HEK293 (cell line): ENCODE results near the gene LSM10.
A peak's percentile ranks its signal among the peaks of the same experiment; 100 is the strongest.

Experiments
- CTCF ChIA-PET: fragments of 350-600 bp; formaldehyde crosslinking; extraction: SDS; loops from one replicate; lab custom pipeline; 2021; ENCODE audit warnings: antibody characterized with exemption; lab: Yijun Ruan, JAX
- POLR2A ChIA-PET: fragments of 300-600 bp; formaldehyde crosslinking; extraction: SDS; loops from one replicate; lab custom pipeline; 2020; ENCODE audit warnings: antibody characterized with exemption, inconsistent platforms; lab: Yijun Ruan, JAX
- H3K27ac ChIP-seq: fragments of 200-500 bp; sonication (Bioruptor generic); 2 replicates; pipeline ENCODE4 v1.5.1; 2014; ENCODE audit warnings: low read depth, low read length, control low read depth, inconsistent platforms; ENCODE audit errors: extremely low read depth
- H3K36me3 ChIP-seq, 2 experiments: fragments of 200-500 bp in 1 of 2; sonication (Bioruptor generic) in 1 of 2; 1 replicate in 1 of 2; 2 replicates in 1 of 2; pipeline ENCODE4 v1.5.1; 2014 to 2017; ENCODE audit warnings: inconsistent platforms in 2 of 2, low read length in 2 of 2; ENCODE audit not compliant: control insufficient read depth in 2 of 2, insufficient read depth in 1 of 2
- H3K4me1 ChIP-seq: fragments of 200-500 bp; sonication (Bioruptor generic); 2 replicates; pipeline ENCODE4 v1.5.1; 2014; ENCODE audit warnings: mild to moderate bottlenecking, low read length, inconsistent platforms; ENCODE audit not compliant: control insufficient read depth, insufficient read depth
- H3K4me3 ChIP-seq: 2 replicates; pipeline ENCODE4 v1.5.1; 2011; ENCODE audit warnings: low read depth, mild to moderate bottlenecking, control low read depth, low read length, moderate library complexity
- H3K9me3 ChIP-seq: fragments of 200-500 bp; sonication (Bioruptor generic); 2 replicates; pipeline ENCODE4 v1.5.1; 2014; ENCODE audit warnings: low read depth, low read length, inconsistent platforms; ENCODE audit not compliant: control insufficient read depth, insufficient read depth
- KLF1 ChIP-seq: fragments of 450-650 bp; formaldehyde crosslinking; IDR thresholded peaks from 2 replicates; pipeline ENCODE4 v1.5.1; 2016; ENCODE audit warnings: missing biosample characterization, missing genetic modification characterization
- PRDM1 ChIP-seq: fragments of 450-650 bp; formaldehyde crosslinking; IDR thresholded peaks from 2 replicates; pipeline ENCODE4; 2016; ENCODE audit warnings: missing biosample characterization, missing genetic modification characterization
- SCRT2 ChIP-seq: fragments of 450-650 bp; formaldehyde crosslinking; IDR thresholded peaks from 2 replicates; pipeline ENCODE4 v1.5.1; 2016; ENCODE audit warnings: missing biosample characterization, missing genetic modification characterization
- SP3 ChIP-seq: fragments of 450-650 bp; formaldehyde crosslinking; IDR thresholded peaks from 2 replicates; pipeline ENCODE4 v1.5.1; 2016; ENCODE audit warnings: missing biosample characterization, missing genetic modification characterization
- SP7 ChIP-seq: fragments of 450-650 bp; formaldehyde crosslinking; IDR thresholded peaks from 2 replicates; pipeline ENCODE4 v1.5.1; 2016; ENCODE audit warnings: missing biosample characterization, missing genetic modification characterization
- ZBTB17 ChIP-seq: fragments of 450-650 bp; formaldehyde crosslinking; IDR thresholded peaks from 2 replicates; pipeline ENCODE4 v1.5.1; 2016; ENCODE audit warnings: missing biosample characterization, missing genetic modification characterization
- ZBTB20 ChIP-seq: fragments of 450-650 bp; formaldehyde crosslinking; IDR thresholded peaks from 2 replicates; pipeline ENCODE4 v1.5.1; 2016; ENCODE audit warnings: missing biosample characterization, missing genetic modification characterization
- ZBTB48 ChIP-seq: fragments of 450-650 bp; formaldehyde crosslinking; IDR thresholded peaks from 2 replicates; pipeline ENCODE4 v1.5.1; 2016; ENCODE audit warnings: missing biosample characterization, missing genetic modification characterization
- ZFP37 ChIP-seq: fragments of 450-650 bp; formaldehyde crosslinking; IDR thresholded peaks from 2 replicates; pipeline ENCODE4 v1.5.1; 2016; ENCODE audit warnings: missing biosample characterization, missing genetic modification characterization
- ZFP41 ChIP-seq: fragments of 450-650 bp; formaldehyde crosslinking; IDR thresholded peaks from 2 replicates; pipeline ENCODE4 v1.5.1; 2016; ENCODE audit warnings: missing biosample characterization, missing genetic modification characterization, borderline replicate concordance
- ZNF2 ChIP-seq: fragments of 450-650 bp; formaldehyde crosslinking; IDR thresholded peaks from 2 replicates; pipeline ENCODE4 v1.5.1; 2016; ENCODE audit warnings: missing biosample characterization, missing genetic modification characterization
- ZNF292 ChIP-seq: fragments of 450-650 bp; formaldehyde crosslinking; IDR thresholded peaks from 2 replicates; pipeline ENCODE4 v1.5.1; 2016; ENCODE audit warnings: low read depth, missing biosample characterization, missing genetic modification characterization, borderline replicate concordance
- ZNF324 ChIP-seq: fragments of 450-650 bp; formaldehyde crosslinking; IDR thresholded peaks from 2 replicates; pipeline ENCODE4 v1.5.1; 2016; ENCODE audit warnings: missing biosample characterization, missing genetic modification characterization
- ZNF37A ChIP-seq: fragments of 450-650 bp; IDR thresholded peaks from 2 replicates; pipeline ENCODE4 v1.5.1; 2018; ENCODE audit warnings: missing biosample characterization, missing genetic modification characterization
- ZNF391 ChIP-seq: fragments of 450-650 bp; formaldehyde crosslinking; IDR thresholded peaks from 2 replicates; pipeline ENCODE4 v1.5.1; 2016; ENCODE audit warnings: low read depth, missing biosample characterization, missing genetic modification characterization, borderline replicate concordance
- ZNF501 ChIP-seq: fragments of 450-650 bp; formaldehyde crosslinking; IDR thresholded peaks from 2 replicates; pipeline ENCODE4 v1.5.1; 2016; ENCODE audit warnings: missing biosample characterization, missing genetic modification characterization
- ZNF510 ChIP-seq: fragments of 450-650 bp; formaldehyde crosslinking; IDR thresholded peaks from 2 replicates; pipeline ENCODE4 v1.5.1; 2018; ENCODE audit warnings: mild to moderate bottlenecking, missing genetic modification characterization, missing biosample characterization; ENCODE audit not compliant: insufficient replicate concordance
- ZNF521 ChIP-seq: fragments of 450-650 bp; formaldehyde crosslinking; IDR thresholded peaks from 2 replicates; pipeline ENCODE4 v1.5.1; 2017; ENCODE audit warnings: missing biosample characterization, mild to moderate bottlenecking, missing genetic modification characterization
- ZNF529 ChIP-seq: fragments of 450-650 bp; formaldehyde crosslinking; IDR thresholded peaks from 2 replicates; pipeline ENCODE4 v1.5.1; 2017; ENCODE audit warnings: missing genetic modification characterization, missing biosample characterization; ENCODE audit not compliant: insufficient replicate concordance
- ZNF560 ChIP-seq: fragments of 450-650 bp; formaldehyde crosslinking; IDR thresholded peaks from 2 replicates; pipeline ENCODE4 v1.5.1; 2017; ENCODE audit warnings: missing biosample characterization, missing genetic modification characterization, borderline replicate concordance
- ZNF600 ChIP-seq: fragments of 450-650 bp; formaldehyde crosslinking; IDR thresholded peaks from 2 replicates; pipeline ENCODE4 v1.5.1; 2016; ENCODE audit warnings: missing biosample characterization, missing genetic modification characterization
- ZNF623 ChIP-seq: fragments of 450-650 bp; formaldehyde crosslinking; IDR thresholded peaks from 2 replicates; pipeline ENCODE4 v1.5.1; 2016; ENCODE audit warnings: missing biosample characterization, missing genetic modification characterization
- ZNF654 ChIP-seq: fragments of 450-650 bp; formaldehyde crosslinking; IDR thresholded peaks from 2 replicates; pipeline ENCODE4 v1.5.1; 2016; ENCODE audit warnings: low read depth, missing biosample characterization, missing genetic modification characterization
- ZNF660 ChIP-seq: fragments of 450-650 bp; IDR thresholded peaks from 2 replicates; pipeline ENCODE4 v1.5.1; 2018; ENCODE audit warnings: missing biosample characterization, mild to moderate bottlenecking, missing genetic modification characterization
- ZNF664 ChIP-seq: fragments of 450-650 bp; formaldehyde crosslinking; IDR thresholded peaks from 2 replicates; pipeline ENCODE4 v1.5.1; 2016; ENCODE audit warnings: missing biosample characterization, missing genetic modification characterization
- ZNF701 ChIP-seq: fragments of 450-650 bp; formaldehyde crosslinking; IDR thresholded peaks from 2 replicates; pipeline ENCODE4 v1.5.1; 2016; ENCODE audit warnings: missing biosample characterization, missing genetic modification characterization
- ZNF768 ChIP-seq: fragments of 450-650 bp; formaldehyde crosslinking; IDR thresholded peaks from 2 replicates; pipeline ENCODE4 v1.5.1; 2018; ENCODE audit warnings: missing biosample characterization, mild to moderate bottlenecking, missing genetic modification characterization
- ZNF843 ChIP-seq: fragments of 450-650 bp; formaldehyde crosslinking; IDR thresholded peaks from 2 replicates; pipeline ENCODE4 v1.5.1; 2016; ENCODE audit warnings: missing biosample characterization, missing genetic modification characterization
- TF ChIP-seq, protein P1 (sequence below): fragments of 450-650 bp; formaldehyde crosslinking; IDR thresholded peaks from 2 replicates; pipeline ENCODE4 v1.5.1; 2016; ENCODE audit warnings: missing biosample characterization, missing genetic modification characterization
- TF ChIP-seq, protein P2 (sequence below): fragments of 450-650 bp; formaldehyde crosslinking; optimal IDR thresholded peaks from 2 replicates; pipeline ENCODE3; 2016; ENCODE audit warnings: missing biosample characterization, mild to moderate bottlenecking, missing genetic modification characterization
- TF ChIP-seq, protein P3 (sequence below): fragments of 450-650 bp; formaldehyde crosslinking; IDR thresholded peaks from 2 replicates; pipeline ENCODE4 v1.5.1; 2016; ENCODE audit warnings: missing biosample characterization, missing genetic modification characterization

Gene LSM10

DNA sequence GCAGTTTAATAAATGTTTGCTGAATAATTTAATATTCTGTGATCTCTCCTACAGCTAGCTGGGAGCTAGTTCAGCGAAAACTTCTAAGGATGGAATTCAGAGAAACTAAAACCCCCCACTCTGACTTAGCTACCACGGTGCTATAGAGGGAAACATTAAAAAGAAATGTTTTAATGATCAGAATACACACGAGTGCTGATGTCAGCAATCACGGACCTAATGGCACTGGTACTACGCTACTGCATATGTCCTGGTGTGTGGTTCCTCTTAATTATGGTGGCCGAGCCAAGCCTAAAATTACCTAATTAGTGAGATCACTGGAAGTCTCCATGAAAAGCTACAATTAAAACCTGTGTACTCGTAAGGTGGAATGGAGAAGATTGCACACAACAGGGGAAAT is 23.9 kb upstream of the LSM10 start (continued):
- TF ChIP-seq ZNF324 (tag by site-specific recombination) = no peak

DNA sequence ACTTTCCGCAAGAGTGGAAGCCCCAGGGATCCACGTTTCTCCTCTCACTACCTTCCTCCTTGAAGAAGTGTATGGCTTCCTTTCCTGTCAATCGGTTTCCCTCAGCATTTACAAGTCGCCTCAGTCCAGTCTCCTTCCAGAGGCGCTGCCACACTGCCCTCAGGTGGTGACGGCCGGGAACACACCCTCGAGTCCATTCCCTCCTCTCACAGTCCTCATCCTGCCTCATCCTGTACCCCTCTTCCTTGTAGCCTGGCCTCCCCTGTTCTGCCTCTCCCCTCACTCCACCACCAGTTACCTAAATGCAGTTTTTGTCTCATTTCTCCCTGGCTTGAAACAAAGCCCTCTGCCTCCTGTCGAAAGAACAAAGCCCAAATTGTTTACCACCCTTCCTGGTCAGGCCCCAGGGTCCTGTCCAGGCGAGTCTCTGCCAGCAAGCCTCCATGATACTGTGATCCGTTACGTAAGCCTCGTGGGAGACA is 23.2 kb upstream of the LSM10 start:
- H3K27ac ChIP-seq = no peak overlapping the region
- TF ChIP-seq ZNF529 (tag by site-specific recombination) (no peak), ZNF292 (no peak), ZNF701 (no peak), ZFP41 (tag by site-specific recombination) (no peak), ZNF510 (tag by site-specific recombination) (no peak), SP7 (peak; percentile 31; the same call in 1 of the 2 replicates), ZNF654 (tag by site-specific recombination) (peak; percentile 95), ZNF623 (tag by site-specific recombination) (no peak), SP3 (no peak), ZNF664 (tag by site-specific recombination) (no peak), ZNF521 (no peak), ZNF2 (tag by site-specific recombination) (peak; percentile 60; the same call in 1 of the 2 replicates), ZNF768 (tag by site-specific recombination) (no peak), ZBTB20 (no peak), ZNF843 (tag by site-specific recombination) (peak; percentile 22; the same call in 1 of the 2 replicates), ZBTB17 (tag by site-specific recombination) (peak; percentile 53), PRDM1 (tag by site-specific recombination) (peak; percentile 96), ZNF37A (tag by site-specific recombination) (no peak), ZNF600 (tag by site-specific recombination) (peak; percentile 87; the same call in 1 of the 2 replicates), ZNF391 (tag by site-specific recombination) (peak; percentile 49; the same call in 1 of the 2 replicates), SCRT2 (tag by site-specific recombination) (no peak), ZNF660 (0 out of 2 replicates have a peak, but pooled peaks have one; percentile 14), ZNF501 (tag by site-specific recombination) (0 out of 2 replicates have a peak, but pooled peaks have one; percentile 22), ZNF560 (tag by site-specific recombination) (no peak), ZFP37 (0 out of 2 replicates have a peak, but pooled peaks have one; percentile 49), KLF1 (tag by site-specific recombination) (no peak), ZBTB48 (0 out of 2 replicates have a peak, but pooled peaks have one; percentile 12)
- TF ChIP-seq, protein P1, sequence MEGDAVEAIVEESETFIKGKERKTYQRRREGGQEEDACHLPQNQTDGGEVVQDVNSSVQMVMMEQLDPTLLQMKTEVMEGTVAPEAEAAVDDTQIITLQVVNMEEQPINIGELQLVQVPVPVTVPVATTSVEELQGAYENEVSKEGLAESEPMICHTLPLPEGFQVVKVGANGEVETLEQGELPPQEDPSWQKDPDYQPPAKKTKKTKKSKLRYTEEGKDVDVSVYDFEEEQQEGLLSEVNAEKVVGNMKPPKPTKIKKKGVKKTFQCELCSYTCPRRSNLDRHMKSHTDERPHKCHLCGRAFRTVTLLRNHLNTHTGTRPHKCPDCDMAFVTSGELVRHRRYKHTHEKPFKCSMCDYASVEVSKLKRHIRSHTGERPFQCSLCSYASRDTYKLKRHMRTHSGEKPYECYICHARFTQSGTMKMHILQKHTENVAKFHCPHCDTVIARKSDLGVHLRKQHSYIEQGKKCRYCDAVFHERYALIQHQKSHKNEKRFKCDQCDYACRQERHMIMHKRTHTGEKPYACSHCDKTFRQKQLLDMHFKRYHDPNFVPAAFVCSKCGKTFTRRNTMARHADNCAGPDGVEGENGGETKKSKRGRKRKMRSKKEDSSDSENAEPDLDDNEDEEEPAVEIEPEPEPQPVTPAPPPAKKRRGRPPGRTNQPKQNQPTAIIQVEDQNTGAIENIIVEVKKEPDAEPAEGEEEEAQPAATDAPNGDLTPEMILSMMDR (tag by site-specific recombination) = peak; percentile 93
- TF ChIP-seq, protein P2, sequence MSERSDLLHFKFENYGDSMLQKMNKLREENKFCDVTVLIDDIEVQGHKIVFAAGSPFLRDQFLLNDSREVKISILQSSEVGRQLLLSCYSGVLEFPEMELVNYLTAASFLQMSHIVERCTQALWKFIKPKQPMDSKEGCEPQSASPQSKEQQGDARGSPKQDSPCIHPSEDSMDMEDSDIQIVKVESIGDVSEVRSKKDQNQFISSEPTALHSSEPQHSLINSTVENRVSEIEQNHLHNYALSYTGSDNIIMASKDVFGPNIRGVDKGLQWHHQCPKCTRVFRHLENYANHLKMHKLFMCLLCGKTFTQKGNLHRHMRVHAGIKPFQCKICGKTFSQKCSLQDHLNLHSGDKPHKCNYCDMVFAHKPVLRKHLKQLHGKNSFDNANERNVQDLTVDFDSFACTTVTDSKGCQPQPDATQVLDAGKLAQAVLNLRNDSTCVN (tag by site-specific recombination) = no peak
- TF ChIP-seq, protein P3, sequence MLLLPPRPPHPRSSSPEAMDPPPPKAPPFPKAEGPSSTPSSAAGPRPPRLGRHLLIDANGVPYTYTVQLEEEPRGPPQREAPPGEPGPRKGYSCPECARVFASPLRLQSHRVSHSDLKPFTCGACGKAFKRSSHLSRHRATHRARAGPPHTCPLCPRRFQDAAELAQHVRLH (tag by site-specific recombination) = no peak
- H3K4me3 ChIP-seq = no peak overlapping the region
- H3K4me1 ChIP-seq = no peaks in the 10 kb centered on the region
- ChIA-PET CTCF (interaction anchor here (0.5 to 1.6 kb wide), 14 partner anchors 8 to 680 kb away, joined by 3 to 18 read pairs (median 4); no protein-coding TSS in a partner anchor), POLR2A (interaction anchor here (1.2 kb wide), 1 partner anchor 272 kb away, joined by 3 read pairs; the partner anchor contains the start of gene TRAPPC3)
- H3K9me3 ChIP-seq = no peaks in the 10 kb centered on the region
- peaks cover 0 to 42% of the 10 kb centered on the region in 2 experiments; a peak in 1 of 3 replicates for H3K36me3 ChIP-seq
